Globus pallidus (tissue), 1 donor: Measurements from ENCODE around the gene PIGV.

Source experiments
- DNase-seq: peaks from one replicate; pipeline ENCODE4 v3.0.0-alpha.2; 2015; ENCODE audit warnings: low spot score

The PIGV gene

DNA sequence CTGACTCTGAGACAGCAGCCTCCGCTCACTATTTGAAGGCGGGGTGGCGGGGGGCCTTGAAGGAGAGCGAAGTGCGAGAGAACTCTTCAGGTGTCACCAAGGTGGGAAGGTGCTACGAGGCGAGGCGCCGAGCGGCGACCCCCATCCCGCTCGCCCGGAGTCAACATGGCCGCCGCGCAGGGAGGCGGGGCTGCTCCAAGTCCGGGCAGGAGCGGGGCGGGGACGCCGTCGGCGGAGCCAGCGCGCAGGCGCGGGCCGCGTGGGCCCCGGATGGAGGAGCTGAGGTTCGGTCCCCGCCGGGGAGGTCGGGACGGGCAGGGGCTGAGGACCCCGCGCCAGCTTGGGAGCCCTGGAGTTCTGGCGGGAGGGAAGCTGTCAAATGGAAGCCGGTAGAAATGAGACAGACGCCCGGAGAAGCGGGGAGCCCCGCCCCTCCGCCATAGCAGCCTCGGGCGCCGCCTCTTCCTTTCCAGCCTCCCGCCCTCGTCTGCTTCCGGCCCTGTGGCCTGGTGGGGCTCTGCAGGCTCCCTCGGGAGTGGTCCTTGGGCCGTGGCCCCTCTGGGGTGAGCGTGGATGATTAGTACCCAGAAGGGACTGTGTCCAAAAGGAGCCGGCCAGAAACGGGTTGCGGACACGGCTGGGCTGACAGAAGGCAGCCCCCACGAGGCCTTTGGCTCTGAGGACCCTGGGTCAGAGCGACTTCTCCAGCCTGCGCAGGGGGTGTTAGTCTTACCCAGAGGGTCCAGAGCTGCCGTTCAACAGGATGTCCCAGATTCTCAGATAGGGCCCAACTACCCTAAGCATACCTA is at the start of gene PIGV:
Gene PIGV, plus strand, starts transcription at position 245 of the 809 bp plus-strand sequence. CDS start 2,866 bp downstream, outside the sequence.
- peak; percentile 88 for DNase-seq

DNA sequence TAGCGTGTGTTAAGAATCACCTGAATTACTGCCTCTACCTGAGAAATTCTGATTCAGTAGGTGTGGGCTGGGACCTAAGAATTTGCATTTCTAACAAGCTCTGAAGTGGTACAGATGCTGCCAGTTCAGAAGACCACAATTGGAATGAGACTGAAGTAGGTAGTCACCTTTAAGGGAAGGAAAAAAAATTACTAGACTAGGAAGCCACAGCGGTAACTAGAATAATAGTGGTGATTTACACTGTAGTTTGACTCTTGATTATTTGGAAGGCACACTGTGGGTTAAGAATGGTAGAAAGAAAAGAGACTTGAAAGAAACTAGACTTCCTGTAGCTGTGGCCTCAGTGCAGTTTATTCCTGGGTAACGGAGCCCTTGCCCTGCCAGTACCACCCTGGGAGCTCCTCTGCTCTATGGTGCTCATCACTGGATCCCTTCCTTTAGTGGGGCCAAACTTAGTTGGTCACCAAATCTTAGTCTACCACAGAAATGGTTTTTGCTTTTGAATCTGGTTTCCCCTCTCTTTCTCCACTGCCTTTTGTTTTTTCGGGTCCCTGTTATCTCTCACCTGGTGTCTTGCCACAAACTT is 48.3 kb upstream of the PIGV start:
- no peak for DNase-seq

GRCh38 chr1:26740023-26740634 is 47.6 kb upstream of the PIGV start:
- DNase-seq = no peak

DNA sequence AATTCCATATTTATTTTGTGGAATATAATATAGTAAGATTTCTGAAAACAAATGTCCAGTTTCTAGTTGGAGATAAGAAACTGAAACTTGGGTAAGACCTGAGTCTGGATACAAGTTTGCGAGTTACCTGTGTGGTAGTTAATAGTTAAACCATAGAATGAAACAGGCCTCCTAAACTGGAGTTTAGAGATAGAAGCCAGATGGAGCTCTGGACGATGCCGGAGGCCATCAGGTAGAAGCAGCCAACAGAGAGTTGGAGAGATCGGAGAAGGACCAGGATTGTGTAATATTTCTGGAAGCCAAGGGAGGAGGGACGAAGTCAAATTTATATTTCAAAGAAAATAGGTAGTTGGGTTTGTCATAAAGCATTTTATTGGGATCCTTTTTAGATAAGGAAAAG is 46.8 kb upstream of the PIGV start:
- DNase-seq = no peak

DNA sequence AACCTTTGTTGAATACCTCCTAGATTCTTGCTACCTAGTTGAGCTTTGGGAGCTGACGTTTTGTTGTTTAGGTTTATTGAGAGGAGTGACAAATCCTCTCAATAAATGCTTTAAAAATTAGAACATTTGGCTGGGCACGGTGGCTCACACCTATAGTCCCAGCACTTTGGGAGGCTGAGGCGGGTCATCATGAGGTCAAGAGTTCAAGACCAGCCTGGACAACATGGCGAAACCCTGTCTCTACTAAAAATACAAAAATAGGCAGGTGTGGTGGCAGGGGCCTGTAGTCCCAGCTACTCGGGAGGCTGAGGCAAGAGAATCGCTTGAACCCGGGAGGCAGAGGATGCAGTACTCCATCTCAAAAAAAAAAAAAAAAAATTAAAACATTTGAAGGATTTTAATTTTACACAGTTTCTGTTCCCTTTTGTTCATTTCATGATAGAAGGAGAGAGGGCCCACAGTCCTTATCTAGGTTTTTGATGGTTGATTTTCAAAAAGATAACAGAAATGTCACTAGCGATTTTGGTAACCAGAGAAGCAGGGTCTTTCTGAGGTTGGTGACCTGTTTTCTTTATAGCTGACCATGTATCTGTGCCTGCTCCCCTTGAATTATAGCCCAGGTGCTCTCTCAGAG is 44.2 kb upstream of the PIGV start:
- no peak for DNase-seq

DNA sequence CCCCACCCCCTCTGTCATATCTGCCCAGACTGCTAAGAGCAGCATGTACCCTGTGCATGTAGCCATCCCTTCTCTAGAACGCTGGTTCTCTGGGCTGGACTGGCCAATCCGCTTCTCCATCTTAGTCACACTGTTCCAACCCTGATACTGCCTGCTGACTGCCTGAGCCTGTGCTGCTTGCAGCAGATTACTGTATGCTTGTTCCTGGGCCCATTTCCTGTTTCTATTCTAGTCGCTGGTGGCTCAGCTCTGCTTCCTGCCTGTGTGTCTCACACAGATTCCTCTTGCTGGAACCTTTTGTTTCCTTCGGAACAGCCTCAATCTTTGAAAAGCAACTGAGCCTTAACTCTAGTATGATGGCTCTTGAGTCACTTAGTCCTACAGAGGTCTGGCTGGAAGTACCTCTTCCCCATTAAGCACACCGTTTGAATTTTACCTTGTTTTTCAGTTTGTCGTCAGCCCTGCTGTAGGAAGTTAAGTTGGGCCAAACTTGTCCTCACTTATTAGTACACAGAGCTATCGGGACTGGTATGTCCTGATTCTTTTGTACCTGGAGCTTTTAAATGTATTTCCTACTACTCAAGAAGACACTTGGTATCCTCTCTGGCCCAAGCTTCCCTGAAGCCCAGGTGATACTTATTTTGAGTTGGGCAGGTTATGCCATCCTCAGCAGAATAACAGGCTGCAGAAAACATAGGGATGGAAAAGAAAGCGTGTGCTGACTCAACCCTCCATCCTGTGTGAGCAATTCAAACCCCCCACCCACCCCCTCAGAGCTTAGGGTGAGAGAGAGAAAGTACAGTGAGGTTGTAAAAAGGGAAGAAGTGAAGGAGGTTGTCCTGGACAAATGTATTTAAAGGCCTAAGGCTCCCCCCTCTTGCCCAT is 43.4 kb upstream of the PIGV start:
- peak; percentile 78 for DNase-seq

GRCh38 chr1:26745191-26745590 is 42.6 kb upstream of the PIGV start:
- DNase-seq = no peak

- no peak for DNase-seq
Observed at GRCh38 chr1:26747048-26747447, 40.7 kb upstream of the PIGV start.

GRCh38 chr1:26748351-26748750 is 39.4 kb upstream of the PIGV start:
- no peak for DNase-seq

GRCh38 chr1:26749458-26749857 is 38.3 kb upstream of the PIGV start:
- DNase-seq = no peak

DNA sequence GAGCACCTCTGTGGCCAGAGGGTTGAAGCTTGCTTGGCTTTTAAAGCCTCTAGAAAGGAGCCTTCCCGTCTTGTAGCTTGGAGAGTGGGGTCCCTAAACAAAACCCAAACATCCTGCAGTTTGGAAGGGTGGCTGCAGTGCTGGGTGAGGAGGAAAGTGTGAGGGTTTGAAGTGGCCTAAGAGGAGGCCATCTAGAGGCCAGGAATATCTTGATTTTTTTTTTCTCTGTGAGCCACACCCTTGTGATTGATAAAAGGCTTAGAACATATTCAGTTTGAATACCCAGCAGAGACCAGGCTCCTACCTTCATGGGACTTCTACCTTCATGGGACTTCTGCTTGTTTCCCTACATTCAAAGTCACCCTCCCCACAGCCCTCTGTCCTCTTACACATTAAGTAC is 37.3 kb upstream of the PIGV start:
- no peak for DNase-seq

DNA sequence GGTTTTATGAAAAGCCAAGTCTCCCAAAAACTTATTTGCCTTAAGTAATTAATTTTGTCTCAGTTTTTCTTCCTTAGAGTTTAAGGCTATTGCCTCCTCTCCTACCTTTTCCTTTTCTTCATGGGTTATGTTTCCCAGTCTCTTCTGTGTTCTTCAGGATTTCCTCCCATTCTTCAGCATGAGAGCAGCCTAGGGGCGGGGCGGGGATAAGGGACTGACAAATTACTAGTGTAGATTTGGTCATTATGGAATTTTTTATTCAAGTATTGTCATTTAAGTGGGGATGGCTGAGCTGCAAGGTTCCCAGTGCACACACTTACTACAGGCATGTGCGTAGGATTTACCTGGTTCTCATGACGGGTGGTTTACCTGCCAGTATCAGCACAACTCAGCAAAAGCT is 35.2 kb upstream of the PIGV start:
- no peak for DNase-seq

DNA sequence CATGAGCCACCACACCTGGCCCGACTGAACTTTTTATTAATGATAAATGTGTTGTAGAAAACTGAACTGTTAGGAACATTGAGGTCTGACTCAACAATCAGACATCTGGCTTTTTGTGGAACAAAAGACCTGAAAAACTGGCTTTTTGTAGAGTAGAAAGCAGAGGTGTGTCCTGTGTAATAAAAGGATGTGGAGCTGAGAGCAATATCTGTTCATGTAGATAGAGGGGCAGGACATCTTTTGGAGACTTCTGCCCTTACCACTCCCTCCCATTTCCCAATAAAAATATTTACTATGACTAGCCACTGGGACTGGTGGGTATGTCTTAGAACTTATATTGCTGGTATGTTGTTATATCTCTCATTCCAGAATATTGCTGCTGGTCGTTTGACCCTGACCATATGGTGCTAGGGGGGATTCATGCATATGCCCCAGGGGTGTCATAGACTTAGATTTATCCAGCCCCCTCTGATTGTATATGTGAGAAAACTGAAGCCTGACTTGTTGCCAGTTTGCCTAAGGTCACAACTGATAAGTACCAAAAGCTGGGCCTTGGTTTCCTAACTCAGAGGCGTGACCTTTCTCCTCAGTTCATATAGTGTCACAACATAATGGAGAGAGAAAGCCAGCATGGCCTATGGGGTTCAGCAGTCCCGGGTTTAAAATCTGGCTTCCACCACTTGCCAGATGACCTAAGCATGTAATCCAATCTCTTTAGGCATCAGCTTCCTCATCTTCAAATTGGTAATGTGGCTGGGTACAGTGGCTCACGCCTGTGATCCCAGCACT is 33.5 kb upstream of the PIGV start:
- DNase-seq = no peak

DNA sequence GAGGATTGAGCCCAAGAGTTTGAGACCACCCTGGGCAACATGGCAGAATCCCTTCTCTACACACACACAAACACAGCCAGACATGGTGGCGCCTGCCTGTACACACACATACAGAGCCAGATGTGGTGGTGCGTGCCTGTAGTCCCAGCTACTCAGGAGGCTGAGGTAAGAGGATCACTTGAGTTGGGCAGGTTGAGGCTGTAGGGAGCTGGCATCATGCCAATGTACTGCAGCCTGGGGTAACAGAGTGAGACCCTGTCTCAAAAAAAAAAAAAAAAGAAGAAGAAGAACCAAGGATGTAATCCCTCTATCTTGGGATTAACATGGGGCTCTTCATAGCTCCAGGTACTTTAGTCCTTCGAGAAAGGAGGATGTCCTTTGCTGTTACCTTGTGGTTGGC is 29.4 kb upstream of the PIGV start:
- DNase-seq = no peak

DNA sequence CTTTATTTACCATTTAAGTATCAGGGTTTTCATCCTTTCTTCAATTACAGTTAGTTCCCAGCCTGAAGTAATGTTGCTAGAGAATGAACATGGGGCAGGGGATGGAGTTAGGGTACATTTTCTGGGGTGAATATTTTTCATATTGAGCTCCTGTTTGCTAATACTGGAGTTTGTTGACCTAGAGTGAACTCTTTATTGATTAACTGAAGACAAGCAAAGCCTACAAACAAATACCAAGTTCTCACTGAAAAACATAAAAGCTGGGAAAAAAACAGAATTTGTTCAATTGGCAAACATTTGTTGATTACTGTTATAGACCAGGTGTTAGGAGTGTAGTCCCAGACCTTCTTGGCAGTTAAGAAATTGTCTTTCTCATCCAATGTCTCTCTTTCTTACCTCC is 28.2 kb upstream of the PIGV start:
- no peak for DNase-seq

DNA sequence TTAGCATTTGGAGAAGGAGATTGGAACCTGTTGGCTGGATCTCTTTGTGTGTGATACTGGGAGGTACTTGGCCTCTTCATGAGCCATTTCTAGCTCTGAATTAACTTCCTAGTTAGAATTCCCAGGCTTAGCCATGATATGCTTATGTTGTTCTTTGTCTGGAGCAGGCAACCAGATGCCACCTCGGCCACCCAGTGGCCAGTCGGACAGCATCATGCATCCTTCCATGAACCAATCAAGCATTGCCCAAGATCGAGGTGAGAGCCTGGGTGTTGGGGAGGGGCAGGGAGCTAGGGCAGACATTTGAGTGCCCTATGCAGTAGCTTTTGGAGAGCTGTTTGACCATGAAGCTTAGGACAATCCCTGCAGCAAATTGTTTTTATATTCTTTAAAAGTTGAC is 26.5 kb upstream of the PIGV start:
- peak; percentile 47 for DNase-seq

DNA sequence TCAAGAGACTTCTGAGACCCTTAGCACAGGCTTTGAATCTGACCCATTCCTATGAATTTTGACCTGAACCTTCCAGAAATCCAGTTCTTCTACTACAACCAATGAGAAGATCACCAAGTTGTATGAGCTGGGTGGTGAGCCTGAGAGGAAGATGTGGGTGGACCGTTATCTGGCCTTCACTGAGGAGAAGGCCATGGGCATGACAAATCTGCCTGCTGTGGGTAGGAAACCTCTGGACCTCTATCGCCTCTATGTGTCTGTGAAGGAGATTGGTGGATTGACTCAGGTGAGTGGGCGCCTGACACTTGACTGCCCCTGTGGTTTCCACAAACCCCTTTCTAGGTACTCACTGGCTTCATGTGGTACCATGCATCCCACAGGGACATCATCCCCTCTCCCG is 20.0 kb upstream of the PIGV start:
- no peak for DNase-seq

GRCh38 chr1:26768755-26769154 is 19.0 kb upstream of the PIGV start:
- no peak for DNase-seq

- no peak for DNase-seq
Observed at GRCh38 chr1:26771285-26771642, 16.5 kb upstream of the PIGV start.

DNA sequence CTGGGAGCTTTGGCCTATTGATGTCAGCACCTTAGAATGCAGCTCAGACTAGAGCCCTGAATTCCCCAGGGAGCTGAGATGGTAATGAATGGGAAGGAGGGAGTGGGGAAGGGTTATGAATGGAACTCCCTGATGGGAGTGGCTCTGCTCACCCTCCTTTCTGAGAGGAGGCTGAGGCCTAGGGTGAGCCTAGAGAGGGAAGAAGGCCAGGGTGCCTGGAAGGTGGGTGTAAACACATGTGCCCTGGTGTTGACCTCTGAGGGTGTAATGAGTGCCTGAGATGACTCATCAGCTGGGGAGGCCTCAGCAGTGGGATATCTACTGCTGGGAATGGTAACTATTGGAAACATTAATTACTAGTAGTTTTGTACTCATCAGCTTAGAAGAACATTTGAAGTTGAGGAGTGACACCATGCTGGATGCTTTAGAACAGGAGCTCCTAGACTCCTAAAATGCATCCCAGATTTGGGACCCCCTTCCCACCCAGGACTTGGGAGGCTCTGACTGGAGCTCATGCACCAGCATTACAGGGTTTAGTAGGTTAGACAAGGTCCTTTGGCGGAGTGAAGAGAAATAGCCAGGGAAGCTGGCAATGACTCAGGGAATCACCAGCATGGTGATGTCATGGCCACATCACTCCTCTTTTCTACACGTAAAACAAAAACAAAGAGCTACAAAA is 16.0 kb upstream of the PIGV start:
- no peak for DNase-seq

GRCh38 chr1:26772687-26773086 is 15.1 kb upstream of the PIGV start:
- no peak for DNase-seq
